ENCODE results near the gene SIX2.

SIX2 gene

GRCh38 chr2:45033302-45033701 is 24.1 kb upstream of the SIX2 start:
- TF ChIP-seq, protein P1, sequence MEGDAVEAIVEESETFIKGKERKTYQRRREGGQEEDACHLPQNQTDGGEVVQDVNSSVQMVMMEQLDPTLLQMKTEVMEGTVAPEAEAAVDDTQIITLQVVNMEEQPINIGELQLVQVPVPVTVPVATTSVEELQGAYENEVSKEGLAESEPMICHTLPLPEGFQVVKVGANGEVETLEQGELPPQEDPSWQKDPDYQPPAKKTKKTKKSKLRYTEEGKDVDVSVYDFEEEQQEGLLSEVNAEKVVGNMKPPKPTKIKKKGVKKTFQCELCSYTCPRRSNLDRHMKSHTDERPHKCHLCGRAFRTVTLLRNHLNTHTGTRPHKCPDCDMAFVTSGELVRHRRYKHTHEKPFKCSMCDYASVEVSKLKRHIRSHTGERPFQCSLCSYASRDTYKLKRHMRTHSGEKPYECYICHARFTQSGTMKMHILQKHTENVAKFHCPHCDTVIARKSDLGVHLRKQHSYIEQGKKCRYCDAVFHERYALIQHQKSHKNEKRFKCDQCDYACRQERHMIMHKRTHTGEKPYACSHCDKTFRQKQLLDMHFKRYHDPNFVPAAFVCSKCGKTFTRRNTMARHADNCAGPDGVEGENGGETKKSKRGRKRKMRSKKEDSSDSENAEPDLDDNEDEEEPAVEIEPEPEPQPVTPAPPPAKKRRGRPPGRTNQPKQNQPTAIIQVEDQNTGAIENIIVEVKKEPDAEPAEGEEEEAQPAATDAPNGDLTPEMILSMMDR (IDR thresholded peaks at IDR 0.05; ENCODE audit: low read depth, low read length), result no peak
- DNase-seq (ENCODE audit: low read depth in 2 of 2), result no peak
- no peak overlapping the region for H3K4me3 ChIP-seq (replicated peaks in 1 of 2; ENCODE audit: low read depth in 2 of 2, low read length in 2 of 2)

- TF ChIP-seq, protein P1 (IDR thresholded peaks at IDR 0.05; ENCODE audit: low read depth, low read length), result no peak
- H3K4me3 ChIP-seq (replicated peaks in 1 of 2; ENCODE audit: low read depth in 2 of 2, low read length in 2 of 2), result no peak overlapping the region
- no peak for DNase-seq (ENCODE audit: low read depth in 2 of 2)
Measured at GRCh38 chr2:45031028-45031427, 21.8 kb upstream of the SIX2 start.

GRCh38 chr2:45030553-45030952 is 21.3 kb upstream of the SIX2 start:
- no peak for DNase-seq (ENCODE audit: low read depth in 2 of 2)
- H3K4me3 ChIP-seq (replicated peaks in 1 of 2; ENCODE audit: low read depth in 2 of 2, low read length in 2 of 2), result no peak overlapping the region
- TF ChIP-seq, protein P1 (IDR thresholded peaks at IDR 0.05; ENCODE audit: low read depth, low read length), result no peak

DNA sequence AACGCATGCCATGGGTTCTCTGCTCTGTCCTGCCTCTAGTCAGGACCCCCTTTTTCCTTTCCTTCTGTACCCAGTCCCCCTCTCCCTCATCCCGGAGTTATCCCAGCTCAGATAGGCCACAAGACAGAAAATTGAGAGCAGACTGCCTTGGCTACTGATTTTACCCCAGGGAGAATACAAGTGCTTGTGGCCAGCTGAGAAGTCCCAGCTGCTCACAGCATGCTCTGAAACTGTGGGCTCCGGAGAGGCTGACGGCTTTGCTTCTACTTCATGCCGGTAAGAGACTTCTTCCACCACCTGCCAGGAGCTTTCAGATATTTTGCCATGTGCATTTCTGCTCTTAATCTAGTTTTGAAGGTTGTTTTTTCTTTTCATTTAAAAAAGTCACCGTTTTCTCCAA is 20.0 kb upstream of the SIX2 start:
- H3K4me3 ChIP-seq (replicated peaks in 1 of 2; ENCODE audit: low read depth in 2 of 2, low read length in 2 of 2), result no peak overlapping the region
- peak; percentile 29 to 47 for DNase-seq (ENCODE audit: low read depth in 2 of 2)
- TF ChIP-seq, protein P1 (IDR thresholded peaks at IDR 0.05; ENCODE audit: low read depth, low read length), result no peak

DNA sequence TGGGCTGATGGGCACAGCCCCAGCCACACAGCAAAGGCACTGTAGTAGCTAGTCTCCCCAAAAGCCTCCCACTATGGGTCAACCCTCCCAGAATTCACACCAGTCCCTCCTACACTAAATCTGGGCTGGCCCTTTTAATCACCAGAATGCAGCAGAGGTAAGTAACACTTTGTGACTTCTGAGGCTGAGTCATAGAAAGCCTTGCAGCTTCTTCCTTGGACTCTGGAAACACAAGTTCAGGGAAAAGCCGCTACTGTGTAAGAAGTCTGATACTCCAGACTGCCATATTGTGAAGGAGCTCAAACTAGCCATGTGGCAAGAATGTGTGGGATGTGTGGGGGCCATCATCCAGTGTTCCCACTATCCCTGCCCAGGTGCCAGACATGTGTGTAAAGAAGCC is 19.0 kb upstream of the SIX2 start:
- peak; percentile 58 to 72 for DNase-seq (ENCODE audit: low read depth in 2 of 2)
- TF ChIP-seq, protein P1 (IDR thresholded peaks at IDR 0.05; ENCODE audit: low read depth, low read length), result no peak
- H3K4me3 ChIP-seq (replicated peaks in 1 of 2; ENCODE audit: low read depth in 2 of 2, low read length in 2 of 2), result no peak overlapping the region

DNA sequence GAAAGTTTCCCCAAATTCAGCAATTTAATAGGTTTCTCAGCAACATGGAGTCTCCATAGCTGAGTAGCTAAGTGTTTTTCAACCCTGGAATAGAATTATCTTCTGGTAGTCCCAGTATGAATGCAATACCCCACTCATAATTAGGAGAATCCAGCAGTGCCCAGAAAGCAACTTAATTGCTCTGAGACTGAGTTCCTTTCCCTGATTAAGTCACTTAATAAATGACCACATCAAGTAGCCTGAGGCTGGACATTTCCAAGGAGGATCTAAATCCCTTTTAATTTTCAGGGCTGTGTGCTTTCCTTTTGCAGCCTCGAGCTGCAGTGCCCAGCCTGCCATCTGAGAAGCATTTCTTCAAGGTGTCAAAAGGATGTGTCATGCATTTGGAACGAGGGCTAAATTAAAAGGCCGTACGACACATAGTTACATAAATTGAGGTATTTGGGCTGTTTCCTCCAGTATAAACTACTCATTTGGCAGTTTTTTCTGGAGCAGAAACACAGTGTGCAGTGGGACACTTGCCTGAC is 17.7 kb upstream of the SIX2 start:
- TF ChIP-seq, protein P1 (IDR thresholded peaks at IDR 0.05; ENCODE audit: low read depth, low read length), result no peak
- no peak for DNase-seq (ENCODE audit: low read depth in 2 of 2)
- no peak overlapping the region for H3K4me3 ChIP-seq (replicated peaks in 1 of 2; ENCODE audit: low read depth in 2 of 2, low read length in 2 of 2)

Data from cardiac fibroblast (primary cell).